Measurements from ENCODE around the gene TCFL5. TPM values are rescaled to one million over a fixed set of nuclear protein-coding genes. Genes with fewer than 3 reads are reported as not detected.

The TCFL5 gene
- total RNA-seq, 4 donors from 2014 or later = 2.6 to 6.6 (median 5.0) TPM

DNA sequence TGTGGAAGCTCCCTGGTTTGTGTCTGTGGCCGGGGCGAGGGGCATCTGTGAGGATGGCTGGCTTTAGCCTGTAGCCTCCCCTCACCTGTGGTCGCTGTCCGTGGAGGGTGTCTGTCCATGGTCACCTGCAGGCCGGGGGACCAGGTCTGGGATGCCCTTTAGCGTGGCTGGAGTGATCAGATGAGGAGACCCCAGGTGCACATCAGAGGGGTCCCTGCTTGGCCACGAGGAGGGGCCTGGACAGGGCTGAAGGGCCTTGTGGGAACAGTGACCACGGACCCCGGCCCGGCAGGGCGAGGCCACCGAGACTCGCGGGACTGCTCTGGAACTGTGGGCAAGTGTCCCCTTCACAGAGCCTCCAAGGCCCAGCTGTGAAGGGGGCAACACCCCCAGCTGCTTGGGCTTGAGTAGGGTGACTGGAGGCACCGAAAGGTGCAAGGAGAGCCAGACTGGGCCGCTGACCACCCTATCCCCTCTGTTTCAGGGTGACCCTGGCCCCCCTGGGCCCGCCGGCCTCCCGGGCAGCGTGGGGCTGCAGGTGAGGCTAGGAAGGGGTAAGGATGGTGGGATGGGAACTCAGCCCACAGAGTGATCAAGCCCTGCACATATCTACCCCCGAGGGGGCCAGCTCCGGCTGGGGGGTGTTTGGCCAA, 36.2 kb downstream of the TCFL5 start:
- Histone ChIP-seq H3K4me1 (peaks cover 5 to 14% (median 12%) of the 10 kb centered on the region in 4 donors), H3K9me3 (no peaks in the 10 kb centered on the region), H3K36me3 (no peaks in the 10 kb centered on the region), H3K27me3 (no peaks in the 10 kb centered on the region), H3K27ac (peak overlapping the region in 2 of 4 donors; percentile 70 to 90), H3K4me3 (peak overlapping the region in 2 of 4 donors; percentile 44 to 70)
- TF ChIP-seq POLR2A (IDR thresholded peaks at IDR 0.05) = no peak
- TF ChIP-seq, protein P1, sequence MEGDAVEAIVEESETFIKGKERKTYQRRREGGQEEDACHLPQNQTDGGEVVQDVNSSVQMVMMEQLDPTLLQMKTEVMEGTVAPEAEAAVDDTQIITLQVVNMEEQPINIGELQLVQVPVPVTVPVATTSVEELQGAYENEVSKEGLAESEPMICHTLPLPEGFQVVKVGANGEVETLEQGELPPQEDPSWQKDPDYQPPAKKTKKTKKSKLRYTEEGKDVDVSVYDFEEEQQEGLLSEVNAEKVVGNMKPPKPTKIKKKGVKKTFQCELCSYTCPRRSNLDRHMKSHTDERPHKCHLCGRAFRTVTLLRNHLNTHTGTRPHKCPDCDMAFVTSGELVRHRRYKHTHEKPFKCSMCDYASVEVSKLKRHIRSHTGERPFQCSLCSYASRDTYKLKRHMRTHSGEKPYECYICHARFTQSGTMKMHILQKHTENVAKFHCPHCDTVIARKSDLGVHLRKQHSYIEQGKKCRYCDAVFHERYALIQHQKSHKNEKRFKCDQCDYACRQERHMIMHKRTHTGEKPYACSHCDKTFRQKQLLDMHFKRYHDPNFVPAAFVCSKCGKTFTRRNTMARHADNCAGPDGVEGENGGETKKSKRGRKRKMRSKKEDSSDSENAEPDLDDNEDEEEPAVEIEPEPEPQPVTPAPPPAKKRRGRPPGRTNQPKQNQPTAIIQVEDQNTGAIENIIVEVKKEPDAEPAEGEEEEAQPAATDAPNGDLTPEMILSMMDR (IDR thresholded peaks at IDR 0.05) = no peak
- DNase-seq = no peak

DNA sequence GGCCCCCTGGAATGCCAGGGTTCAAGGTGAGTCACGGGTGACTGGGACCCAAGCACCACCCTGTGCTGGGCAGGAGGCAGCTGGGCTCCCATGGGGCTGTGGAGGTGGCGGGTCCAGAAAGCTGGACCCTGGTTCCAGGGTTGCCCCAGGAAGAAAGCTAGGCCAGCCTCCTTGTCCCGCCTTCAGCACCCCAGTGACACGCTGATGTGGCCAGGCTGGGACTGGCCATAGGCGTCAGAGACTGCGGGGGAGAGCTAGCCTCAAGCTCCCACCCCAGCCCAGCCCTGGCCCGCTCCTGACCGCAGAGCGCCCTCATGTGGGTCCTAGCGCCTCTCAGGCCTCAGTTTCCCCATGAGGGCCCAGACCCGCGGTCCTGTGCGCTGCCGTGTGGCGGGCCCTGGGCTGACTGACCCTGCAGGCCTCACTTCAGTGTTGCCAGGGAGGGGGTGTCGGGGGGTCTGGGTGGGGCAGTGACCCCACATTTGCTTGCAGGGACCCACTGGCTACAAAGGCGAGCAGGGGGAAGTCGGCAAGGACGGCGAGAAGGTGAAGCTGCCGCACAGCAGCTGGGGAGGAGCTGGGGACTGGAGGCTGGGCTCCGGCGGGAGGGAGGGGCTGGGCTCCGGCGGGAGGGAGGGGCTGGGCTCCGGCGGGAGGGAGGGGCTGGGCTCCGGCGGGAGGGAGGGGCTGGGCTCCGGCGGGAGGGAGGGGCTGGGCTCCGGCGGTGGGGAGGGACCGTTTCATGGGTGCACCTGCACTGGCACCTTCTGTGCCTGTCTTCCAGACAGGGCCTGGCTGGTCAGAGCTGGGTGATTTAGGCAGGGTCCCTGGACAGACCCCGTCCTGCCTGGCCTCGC, 36.9 kb downstream of the TCFL5 start:
- H3K27ac ChIP-seq = peak overlapping the region in 2 of 4 donors; percentile 70 to 90
- H3K9me3 ChIP-seq = no peaks in the 10 kb centered on the region
- peak in 1 of 2 donors; percentile 53 for TF ChIP-seq POLR2A (IDR thresholded peaks at IDR 0.05)
- TF ChIP-seq, protein P1 (IDR thresholded peaks at IDR 0.05) = no peak
- peak overlapping the region; percentile 11 to 70 (median 36) for H3K4me3 ChIP-seq
- DNase-seq = peak in 2 of 3 donors; percentile 72 to 87
- no peaks in the 10 kb centered on the region for H3K36me3 ChIP-seq
- H3K27me3 ChIP-seq = no peaks in the 10 kb centered on the region
- peaks cover 5 to 14% (median 12%) of the 10 kb centered on the region in 4 donors for H3K4me1 ChIP-seq

DNA sequence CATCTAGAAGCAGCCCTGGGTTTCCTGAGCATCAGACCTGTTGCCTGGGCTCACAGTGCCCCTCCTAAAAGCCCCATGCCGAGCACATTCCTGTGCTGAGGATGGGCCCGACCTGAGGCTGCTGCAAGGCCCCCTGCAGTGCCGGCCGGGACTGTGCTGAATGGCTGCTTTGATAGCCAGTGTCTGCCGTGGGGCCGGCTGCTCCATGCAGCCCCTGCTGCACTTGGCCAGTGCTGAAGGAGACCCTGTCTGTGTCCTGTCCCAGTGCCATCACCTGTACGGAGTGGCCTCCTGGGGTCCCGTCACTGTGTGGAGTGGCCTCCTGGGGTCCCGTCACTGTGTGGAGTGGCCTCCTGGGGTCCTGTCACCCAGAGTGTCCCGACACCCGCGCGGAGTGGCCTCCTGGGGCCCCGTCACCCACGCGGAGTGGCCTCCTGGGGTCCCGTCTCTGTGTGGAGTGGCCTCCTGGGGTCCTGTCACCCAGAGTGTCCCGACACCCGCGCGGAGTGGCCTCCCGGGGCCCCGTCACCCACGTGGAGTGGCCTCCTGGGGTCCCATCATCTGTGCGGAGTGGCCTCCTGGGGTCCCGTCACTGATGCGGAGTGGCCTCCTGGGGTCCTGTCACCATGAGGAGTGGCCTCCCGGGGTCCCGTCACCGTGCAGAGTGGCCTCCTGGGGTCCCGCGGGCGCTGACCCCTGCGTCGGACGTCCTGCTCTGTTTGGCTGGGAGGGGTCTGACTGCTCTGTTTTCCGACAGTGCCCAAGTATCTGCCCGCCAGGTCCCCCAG, 37.7 kb downstream of the TCFL5 start:
- Histone ChIP-seq H3K27ac (peak overlapping the region in 2 of 4 donors; percentile 70 to 90), H3K4me1 (peaks cover 5 to 20% (median 15%) of the 10 kb centered on the region in 4 donors), H3K9me3 (no peaks in the 10 kb centered on the region), H3K4me3 (peak overlapping the region in 1 of 4 donors; percentile 70), H3K36me3 (no peaks in the 10 kb centered on the region), H3K27me3 (no peaks in the 10 kb centered on the region)
- DNase-seq = no peak
- TF ChIP-seq, protein P1 (IDR thresholded peaks at IDR 0.05) = no peak
- TF ChIP-seq POLR2A (IDR thresholded peaks at IDR 0.05) = no peak

DNA sequence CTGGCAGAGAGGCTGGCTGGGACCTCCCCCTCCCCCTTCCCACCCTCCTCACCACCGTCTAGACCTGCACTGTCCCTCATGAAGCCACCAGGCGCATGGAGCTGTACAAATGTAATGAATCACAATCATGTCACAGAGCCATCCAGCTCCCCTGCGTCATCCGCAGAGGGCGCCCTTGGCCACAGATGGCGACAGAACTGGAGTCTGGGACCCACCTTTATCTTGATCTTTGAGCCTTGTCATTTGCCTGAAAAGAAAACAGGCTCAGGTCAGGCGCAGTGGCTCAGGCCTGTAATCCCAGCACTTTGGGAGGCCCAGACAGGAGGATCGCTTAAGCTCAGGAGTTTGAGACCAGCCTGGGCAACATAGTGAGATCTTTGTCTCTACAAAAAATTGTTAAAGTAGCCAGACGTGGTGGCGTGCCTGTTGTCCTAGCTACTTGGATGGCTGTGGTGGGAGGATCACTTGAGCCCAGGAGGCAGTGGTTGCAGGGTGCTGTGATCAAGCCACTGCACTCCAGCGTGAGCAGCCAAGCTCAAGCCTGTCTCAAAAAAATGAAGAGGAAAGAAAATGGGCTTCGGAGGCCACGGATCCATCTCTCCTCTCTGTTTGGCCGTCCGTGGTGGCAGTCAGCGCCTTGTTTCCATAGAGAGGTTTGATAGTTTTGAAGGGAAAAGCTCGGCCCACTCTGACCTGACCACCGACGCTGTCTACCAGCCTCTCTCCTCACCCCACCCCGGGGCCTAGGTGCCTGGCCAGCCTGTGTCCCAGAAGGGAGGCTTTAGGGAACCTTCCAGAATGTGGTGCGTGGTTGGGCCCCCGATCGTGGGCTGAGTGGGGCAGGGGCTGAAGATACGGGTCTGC, 38.6 kb downstream of the TCFL5 start:
- no peaks in the 10 kb centered on the region for H3K36me3 ChIP-seq
- H3K27me3 ChIP-seq = peaks cover 0 to 8% of the 10 kb centered on the region in 2 donors
- H3K4me1 ChIP-seq = peaks cover 5 to 28% (median 16%) of the 10 kb centered on the region in 4 donors
- no peak overlapping the region for H3K4me3 ChIP-seq
- no peaks in the 10 kb centered on the region for H3K9me3 ChIP-seq
- TF ChIP-seq POLR2A (IDR thresholded peaks at IDR 0.05) = no peak
- TF ChIP-seq, protein P1 (IDR thresholded peaks at IDR 0.05) = peak; percentile 6 to 93 (median 58)
- H3K27ac ChIP-seq = peak overlapping the region in 1 of 4 donors; percentile 61
- peak; percentile 64 to 86 (median 83) for DNase-seq

Data from Peyer's patch (tissue), 4 donors.